ENCODE results near the gene ARID3A. TPM values are rescaled to one million over a fixed set of nuclear protein-coding genes. Genes with fewer than 3 reads are reported as not detected.

ARID3A gene
- total RNA-seq, 1 donor from 2014 or later, result 35.0 TPM

DNA sequence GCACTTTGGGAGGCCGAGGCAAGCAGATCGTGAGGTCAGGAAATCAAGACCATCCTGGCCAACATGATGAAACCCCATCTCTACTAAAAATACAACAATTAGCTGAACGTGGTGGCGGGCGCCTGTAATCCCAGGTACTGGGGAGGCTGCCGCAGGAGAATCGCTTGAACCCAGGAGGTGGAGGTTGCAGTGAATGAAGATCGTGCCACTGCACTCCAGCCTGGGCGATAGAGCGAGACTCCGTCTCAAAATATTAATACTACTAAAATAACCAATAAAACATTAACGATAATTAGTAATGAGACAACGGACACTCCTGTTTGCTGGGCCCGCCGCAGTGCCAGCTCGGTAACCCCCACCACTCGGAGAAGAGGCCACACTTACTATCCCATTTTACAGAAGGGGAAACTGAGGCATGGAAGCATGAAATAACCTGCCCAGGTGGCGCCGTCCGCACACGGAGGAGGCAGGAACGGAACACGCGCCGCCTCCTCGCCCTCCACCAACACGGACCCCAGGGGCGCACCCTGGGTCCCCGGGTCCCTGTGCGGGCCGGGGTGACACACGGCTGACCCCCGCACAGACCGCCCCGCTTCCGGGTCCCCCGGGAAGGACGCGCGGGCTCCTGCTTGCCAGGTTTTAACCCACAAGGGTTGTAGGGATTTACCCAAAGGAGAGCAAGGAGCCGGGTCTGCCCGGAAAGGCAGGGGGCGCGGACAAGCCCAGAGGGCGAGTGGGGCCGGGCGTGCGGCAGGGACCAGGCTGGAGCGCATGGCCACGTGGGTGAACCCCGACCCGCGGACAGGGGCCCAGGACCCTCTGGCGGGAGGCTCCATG lies 14.4 kb upstream of the ARID3A start:
- Mint-ChIP-seq H3K36me3 (ENCODE audit: low read depth) (peaks cover 11% of the 10 kb centered on the region), H3K4me3 (peak overlapping the region; percentile 77), H3K27me3 (ENCODE audit: insufficient read depth) (no peaks in the 10 kb centered on the region), H3K4me1 (ENCODE audit: low read depth) (peaks cover 27% of the 10 kb centered on the region), H3K9me3 (no peaks in the 10 kb centered on the region), H3K27ac (peak overlapping the region; percentile 71)
- DNase-seq (ENCODE audit: low spot score), result no peak
- intact Hi-C loops (cut with micrococcal nuclease), result no loop called here

DNA sequence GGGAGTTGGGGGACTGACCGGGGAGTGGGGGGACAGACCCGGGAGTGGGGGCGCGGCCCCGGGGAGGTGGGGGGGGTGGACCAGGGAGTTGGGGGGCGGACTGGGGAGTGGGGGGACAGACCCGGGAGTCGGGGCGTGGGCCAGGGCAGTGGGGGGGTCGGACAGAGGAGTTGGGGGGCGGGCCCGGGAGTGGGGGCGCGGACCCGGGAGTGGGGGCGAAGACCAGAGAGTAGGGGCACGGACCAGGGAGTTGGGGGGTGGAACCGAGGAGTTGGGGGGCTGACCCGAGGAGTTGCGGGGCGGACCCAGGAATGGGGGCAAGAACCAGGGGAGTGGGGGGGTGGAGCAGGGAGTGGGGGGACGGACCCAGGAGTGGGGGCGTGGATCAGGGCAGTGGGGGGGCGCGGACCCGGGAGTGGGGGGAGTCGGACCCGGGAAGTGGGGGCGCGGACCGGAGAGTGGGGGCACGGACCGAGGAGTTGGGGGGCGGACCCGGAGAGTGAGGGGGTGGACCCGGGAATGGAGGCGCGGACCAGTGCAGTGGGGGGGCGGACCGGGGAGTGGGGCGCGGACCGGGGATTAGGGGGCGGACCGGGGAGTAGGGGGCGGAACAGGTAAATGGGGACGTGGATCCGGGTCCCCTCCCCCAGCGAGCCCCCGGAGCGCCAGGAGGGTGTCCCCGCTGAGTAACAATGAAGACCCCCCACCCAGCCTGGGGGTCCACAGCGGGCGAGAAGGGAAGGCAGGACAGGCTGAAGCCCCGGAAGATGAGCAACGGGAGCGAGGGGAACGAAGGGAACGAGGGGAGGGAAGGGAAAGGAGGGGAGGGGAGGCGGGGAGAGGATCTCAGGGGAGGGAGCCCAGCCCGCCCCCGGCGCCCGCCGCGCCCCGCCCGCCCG lies 13.4 kb upstream of the ARID3A start:
- H3K9me3 Mint-ChIP-seq, result no peaks in the 10 kb centered on the region
- no peaks in the 10 kb centered on the region for H3K27me3 Mint-ChIP-seq (ENCODE audit: insufficient read depth)
- H3K4me1 Mint-ChIP-seq (ENCODE audit: low read depth), result peaks cover 19% of the 10 kb centered on the region
- H3K4me3 Mint-ChIP-seq, result peak overlapping the region; percentile 83
- peaks cover 10% of the 10 kb centered on the region for H3K36me3 Mint-ChIP-seq (ENCODE audit: low read depth)
- intact Hi-C loops (cut with micrococcal nuclease), result no loop called here
- peak overlapping the region; percentile 70 for H3K27ac Mint-ChIP-seq
- no peak for DNase-seq (ENCODE audit: low spot score)

DNA sequence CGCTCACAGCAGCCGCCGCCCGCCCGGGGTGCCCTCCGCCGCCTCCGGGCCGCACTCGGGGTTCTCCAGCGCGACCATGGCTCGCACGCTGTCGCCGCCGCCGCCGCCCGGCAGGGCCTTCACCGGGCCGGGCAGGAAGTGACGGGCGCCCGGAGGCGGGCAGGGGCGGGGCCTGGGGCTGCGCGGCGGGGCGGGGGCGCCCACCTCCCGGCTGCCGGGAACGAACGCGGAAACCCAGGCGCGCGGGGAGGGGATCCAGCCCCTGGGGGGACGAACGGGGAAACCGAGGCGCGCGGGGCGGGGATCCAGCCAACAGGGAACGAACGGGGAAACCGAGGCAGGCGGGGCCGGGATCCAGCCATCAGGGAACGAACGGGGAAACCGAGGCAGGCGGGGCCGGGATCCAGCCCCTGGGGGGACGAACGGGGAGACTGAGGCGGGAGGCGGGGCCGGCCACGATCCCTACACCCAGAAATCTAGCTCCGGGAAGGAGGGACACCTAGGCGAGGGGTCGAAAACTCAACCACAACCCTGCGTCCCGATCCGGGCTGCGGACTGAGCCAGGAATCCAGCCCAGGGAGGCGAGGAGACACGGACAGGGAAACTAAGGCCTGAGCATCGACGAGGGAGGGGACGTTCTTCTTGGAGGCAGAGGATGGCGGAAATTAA lies 12.6 kb upstream of the ARID3A start, which contains the start of gene R3HDM4:
Gene R3HDM4 (minus strand): TSS at position 140 of the 669 bp plus-strand sequence. CDS start 62 bp downstream, at position 78.
- Mint-ChIP-seq H3K27ac (peak within 1 kb of the TSS; percentile 89), H3K4me3 (peak within 1 kb of the TSS; percentile 85), H3K4me1 (ENCODE audit: low read depth) (peaks cover 19% of the 10 kb centered on the region), H3K9me3 (no peaks in the 10 kb centered on the region), H3K27me3 (ENCODE audit: insufficient read depth) (peaks cover 2% of the 10 kb centered on the region), H3K36me3 (ENCODE audit: low read depth) (peaks cover 10% of the 10 kb centered on the region)
- DNase-seq (ENCODE audit: low spot score), result peak; percentile 81
- intact Hi-C loops (cut with micrococcal nuclease), result no loop called here

DNA sequence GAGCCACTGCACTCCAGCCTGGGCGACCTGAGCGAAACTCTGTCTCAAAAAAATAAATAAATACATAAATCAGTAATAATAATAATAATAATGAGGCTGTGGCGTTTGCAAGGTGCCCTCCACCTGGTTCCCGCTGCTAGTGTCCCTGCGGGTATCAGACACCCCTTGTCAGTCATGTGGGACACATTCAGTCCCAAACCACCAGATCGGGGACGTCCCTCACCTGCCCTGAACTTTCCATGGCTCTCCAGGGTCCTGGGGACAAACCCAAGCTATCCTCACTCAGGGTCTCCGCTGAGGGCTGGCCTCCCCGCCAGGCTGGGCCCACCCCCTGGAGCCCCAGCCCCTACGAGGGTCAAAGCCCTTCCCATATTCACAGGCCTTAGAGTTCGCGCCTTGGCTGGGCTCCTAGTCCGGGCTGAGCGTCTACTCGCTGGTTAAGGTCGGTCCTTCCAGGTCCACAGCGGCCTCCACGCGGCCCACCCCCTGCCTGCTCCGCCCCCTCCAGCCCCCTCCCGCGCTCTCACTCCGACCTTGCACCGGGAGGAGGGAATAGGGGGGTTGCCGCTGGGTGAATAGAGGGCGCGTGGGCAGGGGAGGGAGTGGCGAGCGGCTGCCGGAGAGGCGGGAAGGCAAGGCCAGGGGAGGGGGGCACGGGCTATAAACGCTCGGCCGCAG lies 9.1 kb upstream of the ARID3A start:
- no peak for DNase-seq (ENCODE audit: low spot score)
- H3K4me1 Mint-ChIP-seq (ENCODE audit: low read depth), result peaks cover 13% of the 10 kb centered on the region
- no peak overlapping the region for H3K27ac Mint-ChIP-seq
- H3K4me3 Mint-ChIP-seq, result peak overlapping the region; percentile 30
- H3K9me3 Mint-ChIP-seq, result no peaks in the 10 kb centered on the region
- intact Hi-C loops (cut with micrococcal nuclease), result no loop called here
- H3K36me3 Mint-ChIP-seq (ENCODE audit: low read depth), result no peaks in the 10 kb centered on the region
- peaks cover 4% of the 10 kb centered on the region for H3K27me3 Mint-ChIP-seq (ENCODE audit: insufficient read depth)

DNA sequence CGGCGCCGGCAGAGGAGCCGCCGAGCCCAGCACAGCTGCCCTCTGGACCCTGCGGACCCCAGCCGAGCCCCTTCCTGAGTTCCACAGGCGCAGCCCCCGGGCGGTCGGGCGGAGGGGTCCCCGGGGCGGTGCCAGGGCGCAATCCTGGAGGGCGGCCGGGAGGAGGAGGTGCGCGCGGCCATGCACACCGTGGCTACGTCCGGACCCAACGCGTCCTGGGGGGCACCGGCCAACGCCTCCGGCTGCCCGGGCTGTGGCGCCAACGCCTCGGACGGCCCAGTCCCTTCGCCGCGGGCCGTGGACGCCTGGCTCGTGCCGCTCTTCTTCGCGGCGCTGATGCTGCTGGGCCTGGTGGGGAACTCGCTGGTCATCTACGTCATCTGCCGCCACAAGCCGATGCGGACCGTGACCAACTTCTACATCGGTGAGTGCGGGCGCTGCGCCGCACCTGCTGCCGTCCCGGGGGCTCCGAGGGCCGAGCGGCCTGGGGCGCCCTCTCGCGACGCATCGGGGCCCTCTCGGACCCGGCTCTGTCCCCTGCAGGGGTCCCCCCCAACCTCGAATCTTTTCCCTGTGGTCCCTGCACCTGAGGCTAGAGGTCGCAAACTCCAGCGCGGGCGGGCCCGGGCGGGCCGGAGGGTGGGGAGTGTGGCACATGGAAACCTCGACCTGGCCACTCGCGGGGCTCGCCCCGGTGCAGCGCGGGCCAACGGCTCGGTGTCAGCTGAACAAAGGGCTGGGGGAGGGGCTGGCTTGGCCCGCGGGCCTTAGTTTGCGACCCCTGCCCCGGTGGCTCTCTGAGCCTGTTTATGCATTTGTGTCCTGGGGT lies 8.3 kb upstream of the ARID3A start, which contains the start of gene KISS1R:
Gene KISS1R (plus strand): TSS at position 11 of the 829 bp plus-strand sequence. CDS start 170 bp downstream, at position 181.
- no peak for DNase-seq (ENCODE audit: low spot score)
- H3K27ac Mint-ChIP-seq, result no peak within 1 kb of the TSS
- H3K36me3 Mint-ChIP-seq (ENCODE audit: low read depth), result no peaks in the 10 kb centered on the region
- peak within 1 kb of the TSS; percentile 76 for H3K4me3 Mint-ChIP-seq
- no peaks in the 10 kb centered on the region for H3K9me3 Mint-ChIP-seq
- H3K4me1 Mint-ChIP-seq (ENCODE audit: low read depth), result peaks cover 16% of the 10 kb centered on the region
- peaks cover 4% of the 10 kb centered on the region for H3K27me3 Mint-ChIP-seq (ENCODE audit: insufficient read depth)
- intact Hi-C loops (cut with micrococcal nuclease), result no loop called here

DNA sequence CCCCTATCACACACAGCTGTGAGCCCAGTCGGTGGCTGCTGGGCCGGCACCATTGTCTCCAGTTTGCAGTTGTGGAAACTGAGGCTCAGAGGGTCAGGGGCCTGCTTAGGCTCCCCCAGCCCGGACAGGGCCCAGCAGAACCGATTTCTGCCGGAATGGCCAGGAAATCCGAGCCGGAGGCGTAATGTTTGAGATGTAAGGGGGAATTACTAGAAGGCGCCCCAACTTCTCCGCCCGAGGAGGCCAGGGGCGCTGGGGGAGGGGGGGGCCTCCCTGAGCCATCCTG lies 7.7 kb upstream of the ARID3A start:
- H3K27me3 Mint-ChIP-seq (ENCODE audit: insufficient read depth), result peaks cover 4% of the 10 kb centered on the region
- no peak overlapping the region for H3K27ac Mint-ChIP-seq
- H3K36me3 Mint-ChIP-seq (ENCODE audit: low read depth), result no peaks in the 10 kb centered on the region
- H3K9me3 Mint-ChIP-seq, result no peaks in the 10 kb centered on the region
- H3K4me3 Mint-ChIP-seq, result peak overlapping the region; percentile 76
- no peak for DNase-seq (ENCODE audit: low spot score)
- intact Hi-C loops (cut with micrococcal nuclease), result no loop called here
- peaks cover 16% of the 10 kb centered on the region for H3K4me1 Mint-ChIP-seq (ENCODE audit: low read depth)

DNA sequence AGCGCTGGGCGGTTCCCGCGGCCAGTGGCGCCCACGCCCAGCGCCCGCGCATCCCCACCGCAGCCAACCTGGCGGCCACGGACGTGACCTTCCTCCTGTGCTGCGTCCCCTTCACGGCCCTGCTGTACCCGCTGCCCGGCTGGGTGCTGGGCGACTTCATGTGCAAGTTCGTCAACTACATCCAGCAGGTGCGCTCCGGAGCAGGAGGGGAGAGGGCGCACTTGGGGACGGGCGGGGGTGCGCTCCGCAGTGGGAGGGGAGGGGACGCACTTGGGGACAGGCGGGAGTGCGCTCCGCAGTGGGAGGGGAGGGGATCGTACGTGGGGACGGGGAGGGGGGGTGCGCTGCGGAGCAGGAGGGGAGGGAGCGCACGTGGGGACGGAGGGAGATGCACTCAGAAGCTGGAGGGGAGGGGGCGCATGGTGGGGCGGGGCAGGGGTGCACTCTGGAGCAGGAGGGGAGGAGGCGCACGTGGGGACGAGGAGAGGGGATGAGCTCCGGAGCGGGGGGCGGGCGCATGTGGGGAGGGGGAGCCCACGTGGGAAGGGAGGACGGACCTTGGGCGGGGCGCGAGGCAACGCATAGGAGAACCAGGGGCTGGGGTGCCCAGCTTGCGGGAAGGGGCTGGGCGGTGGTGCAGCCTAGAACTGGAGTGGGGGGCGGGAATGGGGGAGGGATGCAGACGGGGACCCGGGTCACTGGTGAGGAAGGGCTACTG lies 7.2 kb upstream of the ARID3A start:
- Mint-ChIP-seq H3K27me3 (ENCODE audit: insufficient read depth) (peaks cover 4% of the 10 kb centered on the region), H3K4me3 (peak overlapping the region; percentile 59), H3K27ac (no peak overlapping the region), H3K36me3 (ENCODE audit: low read depth) (no peaks in the 10 kb centered on the region), H3K9me3 (no peaks in the 10 kb centered on the region), H3K4me1 (ENCODE audit: low read depth) (peaks cover 16% of the 10 kb centered on the region)
- intact Hi-C loops (cut with micrococcal nuclease), result no loop called here
- DNase-seq (ENCODE audit: low spot score), result no peak

DNA sequence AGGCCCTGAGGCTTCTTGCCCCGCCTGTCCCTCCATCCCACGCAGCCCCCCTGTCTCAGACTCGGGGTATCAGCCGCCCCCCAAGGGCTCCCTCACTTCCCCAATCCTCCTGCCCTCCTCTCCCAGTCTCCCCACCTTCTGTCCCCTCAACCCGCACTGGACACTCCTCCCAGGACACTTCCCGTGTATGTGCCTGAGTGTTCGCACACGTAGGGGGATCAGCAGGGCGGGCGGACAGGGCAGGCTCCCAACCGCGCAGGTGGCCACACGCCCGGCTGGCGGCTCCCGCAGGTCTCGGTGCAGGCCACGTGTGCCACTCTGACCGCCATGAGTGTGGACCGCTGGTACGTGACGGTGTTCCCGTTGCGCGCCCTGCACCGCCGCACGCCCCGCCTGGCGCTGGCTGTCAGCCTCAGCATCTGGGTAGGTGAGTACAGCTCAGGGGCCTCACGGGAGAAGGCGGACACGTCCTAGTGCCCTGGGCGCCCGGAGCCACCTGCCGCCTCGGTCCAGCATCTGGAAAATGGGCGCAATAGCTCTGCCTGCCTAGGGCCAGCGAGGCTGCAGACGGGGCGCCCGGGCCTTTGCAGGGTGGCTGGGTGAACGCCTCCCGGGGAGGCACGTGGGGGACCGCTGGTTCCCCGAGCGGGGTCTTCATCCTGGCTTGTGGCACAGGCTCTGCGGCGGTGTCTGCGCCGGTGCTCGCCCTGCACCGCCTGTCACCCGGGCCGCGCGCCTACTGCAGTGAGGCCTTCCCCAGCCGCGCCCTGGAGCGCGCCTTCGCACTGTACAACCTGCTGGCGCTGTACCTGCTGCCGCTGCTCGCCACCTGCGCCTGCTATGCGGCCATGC lies 6.4 kb upstream of the ARID3A start:
- peaks cover 4% of the 10 kb centered on the region for H3K27me3 Mint-ChIP-seq (ENCODE audit: insufficient read depth)

DNA sequence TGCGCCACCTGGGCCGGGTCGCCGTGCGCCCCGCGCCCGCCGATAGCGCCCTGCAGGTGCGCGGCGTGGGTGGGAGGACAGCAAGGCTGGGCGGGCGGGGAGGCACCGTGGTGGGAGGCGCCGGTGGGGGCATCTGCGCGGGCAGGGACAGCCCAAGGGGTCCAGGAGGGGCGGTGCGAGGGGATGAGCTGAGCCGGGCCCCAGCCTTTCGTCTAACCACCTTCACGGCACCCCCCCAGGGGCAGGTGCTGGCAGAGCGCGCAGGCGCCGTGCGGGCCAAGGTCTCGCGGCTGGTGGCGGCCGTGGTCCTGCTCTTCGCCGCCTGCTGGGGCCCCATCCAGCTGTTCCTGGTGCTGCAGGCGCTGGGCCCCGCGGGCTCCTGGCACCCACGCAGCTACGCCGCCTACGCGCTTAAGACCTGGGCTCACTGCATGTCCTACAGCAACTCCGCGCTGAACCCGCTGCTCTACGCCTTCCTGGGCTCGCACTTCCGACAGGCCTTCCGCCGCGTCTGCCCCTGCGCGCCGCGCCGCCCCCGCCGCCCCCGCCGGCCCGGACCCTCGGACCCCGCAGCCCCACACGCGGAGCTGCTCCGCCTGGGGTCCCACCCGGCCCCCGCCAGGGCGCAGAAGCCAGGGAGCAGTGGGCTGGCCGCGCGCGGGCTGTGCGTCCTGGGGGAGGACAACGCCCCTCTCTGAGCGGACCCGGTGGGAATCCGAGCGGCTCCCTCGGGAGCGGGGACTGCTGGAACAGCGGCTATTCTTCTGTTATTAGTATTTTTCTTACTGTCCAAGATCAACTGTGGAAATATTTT lies 5.6 kb upstream of the ARID3A start:
- intact Hi-C loops (cut with micrococcal nuclease), result loop anchor here (2.0 to 5.0 kb wide), 2 partner anchors 123 to 147 kb away; partner anchors contain the start of genes ARHGAP45 and PTBP1
- no peaks in the 10 kb centered on the region for H3K9me3 Mint-ChIP-seq
- peak overlapping the region; percentile 82 for H3K4me3 Mint-ChIP-seq
- peaks cover 16% of the 10 kb centered on the region for H3K4me1 Mint-ChIP-seq (ENCODE audit: low read depth)
- H3K27ac Mint-ChIP-seq, result peak overlapping the region; percentile 88
- no peaks in the 10 kb centered on the region for H3K36me3 Mint-ChIP-seq (ENCODE audit: low read depth)
- peak; percentile 56 for DNase-seq (ENCODE audit: low spot score)
- peaks cover 4% of the 10 kb centered on the region for H3K27me3 Mint-ChIP-seq (ENCODE audit: insufficient read depth)

More for the DNA sequence above, 6.4 kb upstream of the ARID3A start:
- Mint-ChIP-seq H3K9me3 (no peaks in the 10 kb centered on the region), H3K36me3 (ENCODE audit: low read depth) (no peaks in the 10 kb centered on the region), H3K27ac (peak overlapping the region; percentile 44), H3K4me1 (ENCODE audit: low read depth) (peaks cover 16% of the 10 kb centered on the region), H3K4me3 (peak overlapping the region; percentile 59)
- intact Hi-C loops (cut with micrococcal nuclease), result loop anchor here (2.0 to 5.0 kb wide), 2 partner anchors 123 to 148 kb away; partner anchors contain the start of genes ARHGAP45 and PTBP1
- no peak for DNase-seq (ENCODE audit: low spot score)

DNA sequence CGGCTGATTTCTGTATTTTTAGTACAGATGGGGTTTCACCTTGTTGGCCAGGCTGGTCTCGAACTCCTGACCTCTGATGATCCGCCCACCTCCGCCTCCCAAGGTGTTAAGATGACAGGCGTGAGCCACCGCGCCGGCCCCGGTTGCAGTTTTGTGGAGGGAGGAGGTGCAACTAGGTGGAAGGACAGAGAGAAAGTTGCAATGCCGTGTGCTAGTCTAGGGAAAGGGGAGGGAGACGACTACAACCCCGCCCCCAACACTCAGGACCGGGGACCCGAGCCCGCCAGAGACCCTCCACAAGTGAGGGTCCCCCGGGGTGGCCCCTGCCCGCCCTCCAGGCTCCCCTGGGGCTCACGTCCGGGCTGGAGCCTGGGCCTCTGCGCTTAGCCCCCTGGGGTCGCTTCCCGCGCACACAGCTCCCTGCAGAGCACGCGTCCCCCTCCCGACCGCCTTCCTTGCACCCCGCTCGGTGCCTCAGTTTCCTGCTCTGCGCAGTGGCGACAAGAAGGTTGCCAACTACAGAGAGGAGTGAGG lies 1.2 kb upstream of the ARID3A start:
- Mint-ChIP-seq H3K27ac (peak overlapping the region; percentile 74), H3K27me3 (ENCODE audit: insufficient read depth) (no peaks in the 10 kb centered on the region), H3K36me3 (ENCODE audit: low read depth) (no peaks in the 10 kb centered on the region), H3K9me3 (no peaks in the 10 kb centered on the region), H3K4me1 (ENCODE audit: low read depth) (peaks cover 16% of the 10 kb centered on the region), H3K4me3 (peak overlapping the region; percentile 81)
- no peak for DNase-seq (ENCODE audit: low spot score)
- intact Hi-C loops (cut with micrococcal nuclease), result loop anchor here (1.0 to 5.0 kb wide), 4 partner anchors 60 to 324 kb away; partner anchors contain the start of genes ARHGAP45, MIDN, RNF126 and WDR18

Data from activated T-helper 1 cell treated with anti-CD3 and anti-CD28 coated beads, Interleukin-12 subunit alpha, Interleukin-12 subunit beta, Interleukin-2, Interleukin-4 antibody, amounts not matched to agents 30 ng/mL and 10 ng/mL and 1 ng/mL, durations not matched to agents 14 hours and 24 hours and 36 hours (primary cell).